K562 (cell line): ENCODE data around the gene PLEKHA6. TPM values are rescaled to one million over a fixed set of nuclear protein-coding genes. Genes with fewer than 3 reads are reported as not detected.

Experiments used
- ATAC-seq: fragments of 200-7000 bp; cut with Tn5 transposase; 3 replicates; pipeline ENCODE4 v1.9.1; 2020; ENCODE audit warnings: moderate library complexity
- BruUV-seq: library from RNA; stranded (reverse); fragments of 400-500 nt; replicated peaks from 2 replicates; lab custom pipeline; 2021; lab: Mats Ljungman, UMichigan
- CTCF ChIA-PET: fragments of 300-600 bp; formaldehyde crosslinking; extraction: SDS; loops from one replicate; lab custom pipeline; 2021; ENCODE audit warnings: low intra/inter-chr PET ratio; lab: Yijun Ruan, JAX
- POLR2A ChIA-PET: fragments of 300-600, 350-650 bp; sonication (Branson Sonifier 250); formaldehyde crosslinking; extraction: SDS; loops from one replicate; lab custom pipeline; 2021; ENCODE audit warnings: antibody characterized with exemption, inconsistent platforms; lab: Yijun Ruan, JAX
- DNase-seq, 4 experiments: peaks; one replicate each; pipeline versions ENCODE4 v3.0.0 to v3.0.0-alpha.2; 2011 to 2018; ENCODE audit warnings: low spot score in 3 of 4, mixed read lengths in 3 of 4; ENCODE audit errors: extremely low read depth in 1 of 4
- FAIRE-seq: peaks from 2 replicates; lab custom pipeline; 2011; peaks lifted over from hg19 to GRCh38; lab: Jason Lieb, UNC
- H2AFZ ChIP-seq: 2 replicates; pipeline ENCODE4 v1.6.0; 2011; ENCODE audit warnings: low read depth, low read length, control low read depth, inconsistent platforms
- H3K27ac ChIP-seq: fragments of 200-600 bp; 3 replicates; pipeline ENCODE4 v1.8.0; 2011; ENCODE audit warnings: low read depth, mild to moderate bottlenecking, control low read depth, inconsistent platforms, low read length, moderate library complexity, mixed read lengths; ENCODE audit errors: extremely low read depth
- H3K27me3 ChIP-seq, 2 experiments: fragments of 300-600 bp in 1 of 2; 2 replicates in 1 of 2; 3 replicates in 1 of 2; pipeline versions ENCODE4 v1.6.0 to v1.8.0; 2011; ENCODE audit warnings: inconsistent platforms in 2 of 2, low read length in 2 of 2, mild to moderate bottlenecking in 1 of 2, mixed read lengths in 1 of 2, moderate library complexity in 1 of 2; ENCODE audit not compliant: control insufficient read depth in 2 of 2, insufficient read depth in 2 of 2
- H3K36me3 ChIP-seq: fragments of 300-600 bp; 3 replicates; pipeline ENCODE4 v1.8.0; 2011; ENCODE audit warnings: mild to moderate bottlenecking, low read length, inconsistent platforms; ENCODE audit not compliant: control insufficient read depth, insufficient read depth
- H3K4me1 ChIP-seq, 2 experiments: fragments of 200-600 bp in 1 of 2; replicated peaks in 1 of 2; 2 replicates in 1 of 2; 3 replicates in 1 of 2; pipeline versions ENCODE4 v1.5.1 to v1.8.0; 2011; ENCODE audit warnings: inconsistent platforms in 2 of 2, low read length in 2 of 2, mild to moderate bottlenecking in 1 of 2, mixed read lengths in 1 of 2, moderate library complexity in 1 of 2; ENCODE audit not compliant: control insufficient read depth in 2 of 2, insufficient read depth in 2 of 2
- H3K4me2 ChIP-seq: 2 replicates; pipeline ENCODE4 v1.6.1; 2011; ENCODE audit warnings: low read length, control low read depth, inconsistent platforms, mixed read lengths; ENCODE audit not compliant: insufficient read depth
- H3K4me3 ChIP-seq: fragments of 200-600 bp; sonication (generic), shearing (Covaris generic); 2 replicates; pipeline ENCODE4 v1.5.1; 2016; ENCODE audit warnings: control low read depth, inconsistent platforms
- H3K79me2 ChIP-seq: fragments of 200-600 bp; 3 replicates; pipeline ENCODE4 v1.8.0; 2011; ENCODE audit warnings: low read length, inconsistent platforms; ENCODE audit not compliant: control insufficient read depth, insufficient read depth
- H3K9ac ChIP-seq, 2 experiments: 2 replicates each; pipeline versions ENCODE4 v1.6.0 to v1.6.1; 2011; ENCODE audit warnings: low read depth in 2 of 2, low read length in 2 of 2, control low read depth in 1 of 2, inconsistent platforms in 1 of 2, mild to moderate bottlenecking in 1 of 2, mixed read lengths in 1 of 2; ENCODE audit not compliant: insufficient read depth in 1 of 2
- H3K9me1 ChIP-seq: one replicate; pipeline ENCODE4 v1.6.0; 2011; ENCODE audit warnings: inconsistent platforms, mild to moderate bottlenecking, low read length, moderate library complexity; ENCODE audit not compliant: control insufficient read depth, insufficient read depth
- H3K9me3 ChIP-seq: replicated peaks from 2 replicates; pipeline ENCODE4 v1.5.1; 2011; ENCODE audit warnings: low read depth, low read length, inconsistent platforms; ENCODE audit not compliant: control insufficient read depth, insufficient read depth
- H4K20me1 ChIP-seq: replicated peaks from 2 replicates; pipeline ENCODE4 v1.6.1; 2011; ENCODE audit warnings: low read length, inconsistent platforms, mixed read lengths; ENCODE audit not compliant: control insufficient read depth, insufficient read depth
- COPS2 ChIP-seq: fragments of 450-650 bp; conservative IDR thresholded peaks from 2 replicates; pipeline ENCODE4 v1.6.1; 2016; ENCODE audit warnings: mild to moderate bottlenecking, moderate library complexity
- MAFF ChIP-seq: IDR thresholded peaks from 2 replicates; pipeline ENCODE4 v1.6.1; 2012; ENCODE audit warnings: low read length, improper control_type of control experiment
- NUFIP1 ChIP-seq: fragments of 450-650 bp; IDR thresholded peaks from 2 replicates; pipeline ENCODE4 v1.6.1; 2018; ENCODE audit not compliant: partially characterized antibody
- OTX1 ChIP-seq: fragments of 450-650 bp; formaldehyde crosslinking; IDR thresholded peaks from 2 replicates; pipeline ENCODE4 v1.4.0; 2022; ENCODE audit warnings: mild to moderate bottlenecking
- POLR2G ChIP-seq: fragments of 200-400 bp; formaldehyde crosslinking; IDR thresholded peaks from 2 replicates; pipeline ENCODE4 v1.6.1; 2017; ENCODE audit warnings: low read depth, mild to moderate bottlenecking, antibody characterized with exemption, low read length, moderate library complexity
- RCOR1 ChIP-seq, 2 experiments: IDR thresholded peaks; 2 replicates each; pipeline ENCODE4 v1.6.1; 2012; ENCODE audit warnings: low read depth in 2 of 2, low read length in 2 of 2, borderline replicate concordance in 1 of 2, improper control_type of control experiment in 1 of 2
- SLC30A9 ChIP-seq: fragments of 250-450 bp; sonication (Bioruptor Pico); IDR thresholded peaks from 2 replicates; pipeline ENCODE4 v1.8.0; 2022; ENCODE audit warnings: mild to moderate bottlenecking, moderate library complexity
- ZFP36 ChIP-seq: fragments of 150-350 bp; IDR thresholded peaks from 2 replicates; pipeline ENCODE4 v1.6.1; 2018; ENCODE audit warnings: low read length, low read depth; ENCODE audit not compliant: partially characterized antibody
- ZNF263 ChIP-seq: sonication (generic); formaldehyde crosslinking; IDR thresholded peaks from 2 replicates; pipeline ENCODE4 v1.8.0; 2022; ENCODE audit warnings: mild to moderate bottlenecking, missing genetic modification reagents, borderline replicate concordance
- ZNF79 ChIP-seq: fragments of 250-450 bp; sonication (Bioruptor Pico); IDR thresholded peaks from 2 replicates; pipeline ENCODE4 v1.4.0; 2020; ENCODE audit warnings: low read depth, mild to moderate bottlenecking, moderate library complexity
- WGBS: fragments of 100-300 bp; shearing (Covaris generic); methylation state at CpG from one replicate; pipeline ENCODE4 v1.1.6; 2016; ENCODE audit warnings: low coverage, mixed read lengths; ENCODE audit not compliant: insufficient coverage; ENCODE audit errors: missing lambda C conversion rate; 5-methylcytosine and 5-hydroxymethylcytosine counted together
- in situ Hi-C: fragments of 300-500 bp; cut with MboI; formaldehyde crosslinking; loops from 4 replicates; pipeline ENCODE4 v1.15.0; 2018; ENCODE audit warnings: inconsistent platforms, mixed read lengths
- intact Hi-C: fragments of 100-400 bp; cut with micrococcal nuclease; formaldehyde crosslinking; loops from 2 replicates; pipeline ENCODE4 v1.14.2; 2022
- polyA plus RNA-seq, 8 experiments: library from polyadenylated mRNA; depleted of rRNA in 4 of 8; stranded (reverse) in 5 of 8; unstranded in 3 of 8; fragments of >200 nt; fragmentation: Nextera tagmentation in 2 of 8; fragmentation: Illumina TruSeq in 1 of 8; extraction: Ambion mirVana in 2 of 8; extraction: Trizol in 1 of 8; gene quantifications; 2 replicates each; pipeline versions ENCODE4 v1.2.1 to v1.2.3, GENCODE V29; 2011 to 2014; ENCODE audit warnings: inconsistent platforms in 1 of 8, missing spikeins in 1 of 8
- total RNA-seq, 7 experiments: library from RNA; depleted of rRNA in 6 of 7; stranded (reverse); fragments of >200 nt in 6 of 7; fragmentation: Illumina TruSeq in 2 of 7; extraction: Trizol in 2 of 7; gene quantifications; 2 replicates each; pipeline versions ENCODE4 v1.2.1 to v1.2.3, GENCODE V29; 2011 to 2021; ENCODE audit warnings: low replicate concordance in 1 of 7
- TF ChIP-seq, protein P1 (sequence below): sonication (generic); formaldehyde crosslinking; IDR thresholded peaks from 2 replicates; pipeline ENCODE4 v1.8.1; 2023; ENCODE audit warnings: mild to moderate bottlenecking, missing genetic modification reagents

PLEKHA6 gene
- total and polyA plus RNA-seq, 9 of the 15 experiments (the other 6 are each of a cell fraction or from before 2014, with no cell fraction given) = under 0.01 to 0.33 (median 0.01) TPM; not detected in 4

DNA sequence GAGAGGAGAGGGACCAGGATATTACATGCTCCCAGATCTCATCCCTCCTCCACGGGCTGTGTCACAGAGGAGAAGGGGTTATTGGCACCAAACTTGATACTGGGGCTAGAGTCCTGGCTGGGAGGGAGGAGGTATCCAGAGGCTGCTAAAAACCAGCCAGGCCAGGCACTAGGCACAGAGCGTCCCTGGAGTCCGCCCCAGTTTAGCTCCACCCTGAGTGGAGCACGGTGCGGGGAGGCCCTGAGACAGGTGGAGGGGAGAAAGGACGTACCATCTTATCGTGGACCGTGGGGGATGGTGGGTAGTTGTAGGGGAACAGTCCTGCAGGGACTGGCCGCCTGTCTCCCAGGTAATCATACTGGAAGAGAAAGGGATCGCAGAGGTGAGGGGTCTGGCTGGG lies 103.2 kb downstream of the PLEKHA6 start:
- DNase-seq (no peak), FAIRE-seq (no peak), ATAC-seq (no peak)
- H3K4me3 ChIP-seq = no peak overlapping the region
- 2% methylated on average over 10 of the region's 10 CpGs for WGBS
- no peak overlapping the region for H3K27ac ChIP-seq
- intact Hi-C loops = no loop called here
- H3K36me3 ChIP-seq = no peaks in the 10 kb centered on the region
- ChIA-PET POLR2A (interaction anchor here (1.7 kb wide), 1 partner anchor 9 kb away, joined by 4 read pairs; no protein-coding TSS in a partner anchor), CTCF (interaction anchor here (0.6 kb wide), 1 partner anchor 107 kb away, joined by 4 read pairs; no protein-coding TSS in a partner anchor)
- H3K4me1 ChIP-seq = peaks cover 0 to 4% of the 10 kb centered on the region in 2 experiments; a peak in 1 of 5 replicates
- peaks cover 40 to 87% of the 10 kb centered on the region in 2 experiments; a peak in 4 of 5 replicates for H3K27me3 ChIP-seq
- no peaks in the 10 kb centered on the region for H3K9me1 ChIP-seq
- no peak overlapping the region for H2AFZ ChIP-seq
- in situ Hi-C loops = no loop called here
- TF ChIP-seq COPS2 (no peak), ZNF263 (peak; percentile 2; the same call in 1 of the 2 replicates)
- H3K9me3 ChIP-seq = no peaks in the 10 kb centered on the region
- H3K9ac ChIP-seq = peak overlapping the region in 1 of 2 experiments; percentile 19; a peak in 1 of 4 replicates
- no peaks in the 10 kb centered on the region for H3K79me2 ChIP-seq
- no TSS peak for BruUV-seq
- no peak overlapping the region for H3K4me2 ChIP-seq
- peaks cover 14% of the 10 kb centered on the region; the same call in 1 of the 2 replicates for H4K20me1 ChIP-seq

DNA sequence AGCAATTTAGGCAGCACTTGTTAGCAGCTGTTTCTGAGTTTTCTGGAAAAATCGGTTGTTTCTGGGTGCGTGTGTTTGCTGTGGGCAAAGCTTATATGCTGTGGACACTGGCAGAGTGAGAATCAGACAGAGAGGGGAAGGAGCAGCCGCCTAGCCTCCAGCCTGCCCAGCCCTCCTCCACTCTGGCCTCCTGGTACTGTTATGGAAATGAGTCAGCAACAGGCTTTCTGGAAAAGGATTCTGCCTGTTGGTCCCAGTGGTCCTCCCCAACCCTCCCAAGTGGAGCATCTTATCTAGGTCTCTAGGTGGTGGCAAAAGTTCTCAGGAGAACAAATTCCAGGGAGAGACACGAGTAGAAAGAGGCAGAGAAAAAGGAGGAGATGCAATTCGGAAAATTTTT lies 103.8 kb downstream of the PLEKHA6 start:
- POLR2A ChIA-PET = interaction anchor here (1.7 kb wide), 2 partner anchors 7 to 9 kb away, joined by 4 to 8 read pairs; no protein-coding TSS in a partner anchor
- TF ChIP-seq MAFF (no peak), OTX1 (no peak), NUFIP1 (no peak), RCOR1 (IDR thresholded peaks at IDR 0.05; ENCODE audit: borderline replicate concordance in 1 of 2, low read depth in 2 of 2, low read length in 2 of 2) (no peak), ZNF79 (CRISPR knock-in tag) (no peak), SLC30A9 (CRISPR knock-in tag) (no peak), ZFP36 (no peak), POLR2G (no peak)
- TF ChIP-seq, protein P1, sequence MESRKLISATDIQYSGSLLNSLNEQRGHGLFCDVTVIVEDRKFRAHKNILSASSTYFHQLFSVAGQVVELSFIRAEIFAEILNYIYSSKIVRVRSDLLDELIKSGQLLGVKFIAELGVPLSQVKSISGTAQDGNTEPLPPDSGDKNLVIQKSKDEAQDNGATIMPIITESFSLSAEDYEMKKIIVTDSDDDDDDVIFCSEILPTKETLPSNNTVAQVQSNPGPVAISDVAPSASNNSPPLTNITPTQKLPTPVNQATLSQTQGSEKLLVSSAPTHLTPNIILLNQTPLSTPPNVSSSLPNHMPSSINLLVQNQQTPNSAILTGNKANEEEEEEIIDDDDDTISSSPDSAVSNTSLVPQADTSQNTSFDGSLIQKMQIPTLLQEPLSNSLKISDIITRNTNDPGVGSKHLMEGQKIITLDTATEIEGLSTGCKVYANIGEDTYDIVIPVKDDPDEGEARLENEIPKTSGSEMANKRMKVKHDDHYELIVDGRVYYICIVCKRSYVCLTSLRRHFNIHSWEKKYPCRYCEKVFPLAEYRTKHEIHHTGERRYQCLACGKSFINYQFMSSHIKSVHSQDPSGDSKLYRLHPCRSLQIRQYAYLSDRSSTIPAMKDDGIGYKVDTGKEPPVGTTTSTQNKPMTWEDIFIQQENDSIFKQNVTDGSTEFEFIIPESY (CRISPR knock-in tag) = no peak

More for the DNA sequence above, 103.8 kb downstream of the PLEKHA6 start:
- no peaks in the 10 kb centered on the region for H3K9me1 ChIP-seq
- intact Hi-C loops = no loop called here
- no peak overlapping the region for H3K4me3 ChIP-seq
- peaks cover 18% of the 10 kb centered on the region; the same call in 1 of the 2 replicates for H4K20me1 ChIP-seq
- DNase-seq (no peak), ATAC-seq (no peak), FAIRE-seq (no peak)
- peaks cover 40 to 87% of the 10 kb centered on the region in 2 experiments; a peak in 4 of 5 replicates for H3K27me3 ChIP-seq
- H3K4me2 ChIP-seq = no peak overlapping the region
- no TSS peak for BruUV-seq
- 0% methylated on average over 5 of the region's 5 CpGs for WGBS
- in situ Hi-C loops = no loop called here
- H3K27ac ChIP-seq = no peak overlapping the region
- H3K9me3 ChIP-seq = no peaks in the 10 kb centered on the region
- H2AFZ ChIP-seq = no peak overlapping the region
- peaks cover 0 to 4% of the 10 kb centered on the region in 2 experiments; a peak in 1 of 5 replicates for H3K4me1 ChIP-seq
- H3K36me3 ChIP-seq = no peaks in the 10 kb centered on the region
- H3K9ac ChIP-seq = no peak overlapping the region
- no peaks in the 10 kb centered on the region for H3K79me2 ChIP-seq
- CTCF ChIA-PET = interaction anchor here (0.6 kb wide), 1 partner anchor 108 kb away, joined by 4 read pairs; no protein-coding TSS in a partner anchor
